ENCODE data around the gene NDUFS5. TPM values are rescaled to one million over a fixed set of nuclear protein-coding genes. Genes with fewer than 3 reads are reported as not detected.
"Not testable (repeated sequence)": the region's sequence is repeated elsewhere in the genome, so short reads cannot be mapped to it uniquely, and the experiment has no call there.

Gene NDUFS5
- 223 and 632 TPM in 2 replicates for polyA plus RNA-seq (2011; rRNA removed)
- polyA minus RNA-seq (2011; rRNA and poly(A)+ RNA removed) = 48.6 and 64.8 TPM in 2 replicates

- peak; percentile 60 for DNase-seq (ENCODE audit: low read depth)
- no peak for TF ChIP-seq CTCF (IDR thresholded peaks at IDR 0.05; ENCODE audit: insufficient read depth, low read depth, low read length)
- Histone ChIP-seq H3K4me3 (ENCODE audit: low read depth, low read length) (peak within 1 kb of the TSS; percentile 59), H3K36me3 (ENCODE audit: control insufficient read depth, insufficient read depth, low read length) (peaks cover 3% of the 10 kb centered on the region), H3K27me3 (ENCODE audit: control insufficient read depth, insufficient read depth, low read length) (no peaks in the 10 kb centered on the region)
- ChIA-PET POLR2A (interaction anchor here (0.5 to 1.0 kb wide), 4 partner anchors 22 to 90 kb away, joined by 3 to 10 read pairs (median 4); no protein-coding TSS in a partner anchor), CTCF (interaction anchor here (1.1 to 1.5 kb wide), 4 partner anchors 10 to 48 kb away, joined by 3 to 4 read pairs (median 4); no protein-coding TSS in a partner anchor)
Measured at GRCh38 chr1:39026051-39026865, at the start of gene NDUFS5. TSS of gene NDUFS5 (plus strand) at chr1:39026350. CDS start at chr1:39028725, 2,375 bp downstream.

DNA sequence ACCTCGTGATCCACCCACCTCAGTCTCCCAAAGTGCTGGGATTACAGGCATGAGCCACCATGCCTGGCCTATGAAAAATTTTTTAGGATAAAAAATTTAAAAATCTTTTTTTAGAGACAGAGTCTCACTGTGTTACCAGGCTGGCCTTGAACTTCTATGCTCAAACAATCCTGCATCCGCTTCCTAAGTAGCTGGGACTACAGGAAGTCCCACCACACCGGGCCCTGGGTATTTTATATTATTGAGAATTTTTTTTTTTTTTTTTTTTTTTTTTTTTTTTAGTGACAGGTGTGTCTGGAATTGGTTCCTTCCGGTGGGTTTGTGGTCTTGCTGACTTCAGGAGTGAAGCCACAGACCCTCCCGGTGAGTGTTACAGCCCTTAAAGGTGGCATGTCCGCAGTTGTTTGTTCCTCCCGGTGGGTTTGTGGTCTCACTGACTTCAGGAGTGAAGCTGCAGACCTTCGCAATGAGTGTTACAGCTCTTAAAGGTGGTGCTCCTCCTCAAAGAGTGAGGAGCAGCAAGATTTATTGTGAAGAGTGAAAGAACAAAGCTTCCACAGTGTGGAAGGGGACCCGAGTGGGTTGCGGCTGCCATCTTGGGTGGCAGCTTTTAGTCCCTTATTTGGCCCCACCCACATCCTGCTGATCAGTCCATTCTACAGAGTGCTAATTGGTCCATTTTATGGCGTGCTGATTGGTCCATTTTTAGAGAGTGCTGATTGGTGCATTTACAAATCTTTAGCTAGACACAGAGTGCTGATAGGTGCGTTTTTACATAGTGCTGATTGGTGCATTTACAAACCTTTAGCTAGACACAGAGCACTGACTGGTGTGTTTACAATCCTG lies 48.5 kb upstream of the NDUFS5 start:
- H3K27me3 ChIP-seq (ENCODE audit: control insufficient read depth, insufficient read depth, low read length); DNase-seq (ENCODE audit: low read depth); H3K36me3 ChIP-seq (ENCODE audit: control insufficient read depth, insufficient read depth, low read length); POLR2A ChIA-PET; H3K4me3 ChIP-seq (ENCODE audit: low read depth, low read length): not testable (repeated sequence)
- CTCF ChIA-PET = interaction anchor here (0.7 kb wide), 1 partner anchor 16 kb away, joined by 3 read pairs; no protein-coding TSS in a partner anchor

DNA sequence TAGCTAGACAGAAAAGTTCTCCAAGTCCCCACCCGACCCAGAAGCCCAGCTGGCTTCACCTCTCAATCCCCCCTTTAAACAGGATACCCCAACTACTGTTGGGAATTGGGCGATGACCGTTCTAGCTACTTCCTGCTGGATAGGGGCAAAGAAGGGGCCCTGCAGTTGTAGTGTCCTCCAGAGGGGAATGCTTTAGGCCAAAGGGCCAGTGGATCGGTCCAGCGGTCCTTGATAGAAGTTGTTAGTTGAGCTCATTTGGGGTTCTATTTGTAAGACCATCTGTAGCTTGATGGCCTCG lies 48.0 kb upstream of the NDUFS5 start:
- POLR2A ChIA-PET; H3K36me3 ChIP-seq (ENCODE audit: control insufficient read depth, insufficient read depth, low read length); H3K27me3 ChIP-seq (ENCODE audit: control insufficient read depth, insufficient read depth, low read length); H3K4me3 ChIP-seq (ENCODE audit: low read depth, low read length); DNase-seq (ENCODE audit: low read depth); CTCF ChIA-PET: not testable (repeated sequence)

DNA sequence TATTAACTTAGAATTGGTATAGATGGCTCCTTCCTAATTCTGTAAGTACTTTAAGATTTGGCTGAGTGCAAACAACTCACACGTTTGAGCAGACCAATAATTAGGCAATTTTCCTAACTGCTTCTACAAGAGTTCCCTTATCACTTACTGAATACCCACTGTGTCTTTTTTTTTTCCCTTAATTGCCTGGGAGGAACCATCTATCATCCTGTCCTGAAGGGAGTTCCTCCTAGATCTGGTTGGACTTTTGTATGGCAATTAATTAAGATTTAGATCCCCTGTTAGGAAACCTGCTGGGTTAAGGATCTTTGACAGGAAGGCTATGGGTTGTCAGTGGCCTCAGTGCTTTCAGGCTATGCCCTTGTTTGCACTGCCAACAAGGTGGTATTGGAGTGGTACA lies 46.8 kb upstream of the NDUFS5 start:
- H3K36me3 ChIP-seq (ENCODE audit: control insufficient read depth, insufficient read depth, low read length); H3K27me3 ChIP-seq (ENCODE audit: control insufficient read depth, insufficient read depth, low read length); DNase-seq (ENCODE audit: low read depth); POLR2A ChIA-PET; CTCF ChIA-PET; H3K4me3 ChIP-seq (ENCODE audit: low read depth, low read length): not testable (repeated sequence)

DNA sequence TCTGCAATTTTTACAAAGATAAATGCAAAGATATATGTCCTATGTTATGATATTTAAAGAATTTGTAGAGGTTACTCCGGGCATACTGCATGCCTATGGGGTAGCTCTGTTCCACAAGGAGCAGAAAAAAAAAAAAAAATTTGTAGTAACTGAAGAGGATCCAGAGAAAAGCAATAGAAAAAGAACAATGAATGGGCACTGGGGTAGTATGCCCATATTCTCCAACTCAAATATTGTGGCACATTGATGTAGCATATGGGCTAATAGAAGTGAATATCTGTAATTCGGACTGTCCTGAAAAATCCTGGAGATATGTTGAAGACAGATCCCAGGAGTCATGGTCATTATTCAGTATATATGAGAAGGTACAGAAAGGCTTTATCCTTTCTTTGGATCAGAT lies 36.2 kb upstream of the NDUFS5 start:
- TF ChIP-seq CTCF (IDR thresholded peaks at IDR 0.05; ENCODE audit: insufficient read depth, low read depth, low read length) = no peak
- DNase-seq (ENCODE audit: low read depth) = no peak
- ChIA-PET CTCF (interaction anchor here (1.9 kb wide), 1 partner anchor 102 kb away, joined by 6 read pairs; no protein-coding TSS in a partner anchor), POLR2A (no interaction called here)
- no peak overlapping the region for H3K4me3 ChIP-seq (ENCODE audit: low read depth, low read length)
- no peaks in the 10 kb centered on the region for H3K27me3 ChIP-seq (ENCODE audit: control insufficient read depth, insufficient read depth, low read length)
- no peaks in the 10 kb centered on the region; the same call in 1 of the 2 replicates for H3K36me3 ChIP-seq (ENCODE audit: control insufficient read depth, insufficient read depth, low read length)

DNA sequence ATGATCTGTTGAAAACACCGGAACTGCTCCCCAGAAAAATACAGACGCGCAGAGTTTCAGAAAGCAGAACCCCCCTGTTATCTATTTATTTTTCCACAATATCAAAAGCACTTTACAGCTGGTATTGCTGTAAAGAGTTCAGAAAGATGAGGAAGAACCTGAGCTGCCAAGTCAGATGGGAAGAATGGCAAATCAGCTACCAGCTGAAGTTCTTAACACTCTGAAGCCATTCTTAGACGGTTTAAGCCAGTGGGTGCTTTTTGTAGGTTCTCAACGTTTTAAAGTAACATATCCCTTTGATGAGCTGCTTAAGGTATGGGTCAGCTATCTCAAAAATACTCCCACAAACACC lies 35.8 kb upstream of the NDUFS5 start:
- TF ChIP-seq CTCF (IDR thresholded peaks at IDR 0.05; ENCODE audit: insufficient read depth, low read depth, low read length) = no peak
- Histone ChIP-seq H3K36me3 (ENCODE audit: control insufficient read depth, insufficient read depth, low read length) (no peaks in the 10 kb centered on the region; the same call in 1 of the 2 replicates), H3K27me3 (ENCODE audit: control insufficient read depth, insufficient read depth, low read length) (no peaks in the 10 kb centered on the region), H3K4me3 (ENCODE audit: low read depth, low read length) (peak overlapping the region; percentile 82)
- DNase-seq (ENCODE audit: low read depth) = no peak
- POLR2A ChIA-PET = no interaction called here
- CTCF ChIA-PET = interaction anchor here (1.9 kb wide), 1 partner anchor 101 kb away, joined by 6 read pairs; no protein-coding TSS in a partner anchor
